ENCODE measurements around the gene SLC22A23. TPM values are rescaled to one million over a fixed set of nuclear protein-coding genes. Genes with fewer than 3 reads are reported as not detected.

SLC22A23 gene
- total and polyA plus RNA-seq, 4 donors = 4.9 to 45.4 (median 19.7) TPM

- Histone ChIP-seq H3K4me1 (ENCODE audit: control insufficient read depth in 4 of 4, insufficient read depth in 4 of 4, low read length in 3 of 4) (peaks cover 0 to 8% (median 4%) of the 10 kb centered on the region in 4 donors), H3K27me3 (ENCODE audit: control insufficient read depth in 4 of 4, insufficient read depth in 4 of 4, low read length in 3 of 4) (no peaks in the 10 kb centered on the region), H3K36me3 (ENCODE audit: control insufficient read depth in 4 of 4, insufficient read depth in 3 of 4, low read depth in 1 of 4, low read length in 3 of 4) (peaks cover 3 to 32% (median 23%) of the 10 kb centered on the region in 4 donors), H3K9ac (ENCODE audit: low read depth in 1 of 2, low read length in 2 of 2) (no peak overlapping the region), H3K27ac (ENCODE audit: low read depth in 1 of 2, low read length in 2 of 2) (no peak overlapping the region), H3K4me3 (ENCODE audit: low read depth in 1 of 3, low read length in 3 of 3) (no peak overlapping the region), H3K9me3 (ENCODE audit: control insufficient read depth in 4 of 4, low read length in 3 of 4) (no peaks in the 10 kb centered on the region)
- 89% methylated on average over 20 of the region's 20 CpGs for WGBS
- no peak for TF ChIP-seq GABPA (IDR thresholded peaks at IDR 0.05 in 1 of 2, conservative IDR thresholded peaks at IDR 0.05 in 1 of 2)
- no peak for TF ChIP-seq RXRA (IDR thresholded peaks at IDR 0.05)
- TF ChIP-seq REST (IDR thresholded peaks at IDR 0.05) = no peak
- TF ChIP-seq NR2F2 (IDR thresholded peaks at IDR 0.05) = no peak
- no peak for TF ChIP-seq YY1 (IDR thresholded peaks at IDR 0.05)
- no peak for TF ChIP-seq MAX (IDR thresholded peaks at IDR 0.05)
- TF ChIP-seq EGR1 (IDR thresholded peaks at IDR 0.05; ENCODE audit: low read depth in 2 of 2) = no peak
- TF ChIP-seq HNF4A (conservative IDR thresholded peaks at IDR 0.05) = no peak
- TF ChIP-seq TAF1 (conservative IDR thresholded peaks at IDR 0.05) = no peak
- TF ChIP-seq FOXA2 (IDR thresholded peaks at IDR 0.05) = no peak
- TF ChIP-seq FOXA1 (IDR thresholded peaks at IDR 0.05) = no peak
- TF ChIP-seq ZBTB33 (IDR thresholded peaks at IDR 0.05) = no peak
- no peak for TF ChIP-seq JUND (IDR thresholded peaks at IDR 0.05)
- DNase-seq (ENCODE audit: low spot score) = no peak
These were observed 180.4 kb downstream of the SLC22A23 start for GRCh38 chr6:3276174-3277167.

GRCh38 chr6:3273707-3274521, 182.9 kb downstream of the SLC22A23 start:
- Histone ChIP-seq H3K9ac (ENCODE audit: low read depth in 1 of 2, low read length in 2 of 2) (no peak overlapping the region), H3K9me3 (ENCODE audit: control insufficient read depth in 4 of 4, low read length in 3 of 4) (no peaks in the 10 kb centered on the region), H3K27me3 (ENCODE audit: control insufficient read depth in 4 of 4, insufficient read depth in 4 of 4, low read length in 3 of 4) (no peaks in the 10 kb centered on the region), H3K36me3 (ENCODE audit: control insufficient read depth in 4 of 4, insufficient read depth in 3 of 4, low read depth in 1 of 4, low read length in 3 of 4) (peaks cover 3 to 48% (median 24%) of the 10 kb centered on the region in 4 donors), H3K4me1 (ENCODE audit: control insufficient read depth in 4 of 4, insufficient read depth in 4 of 4, low read length in 3 of 4) (peaks cover 0 to 8% (median 4%) of the 10 kb centered on the region in 4 donors), H3K27ac (ENCODE audit: low read depth in 1 of 2, low read length in 2 of 2) (no peak overlapping the region), H3K4me3 (ENCODE audit: low read depth in 1 of 3, low read length in 3 of 3) (no peak overlapping the region)
- DNase-seq (ENCODE audit: low spot score) = no peak
- 74% methylated on average over 9 of the region's 9 CpGs for WGBS
- TF ChIP-seq ATF3 (IDR thresholded peaks at IDR 0.05) (no peak), TAF1 (conservative IDR thresholded peaks at IDR 0.05) (no peak), EGR1 (IDR thresholded peaks at IDR 0.05; ENCODE audit: low read depth in 2 of 2) (no peak), RXRA (IDR thresholded peaks at IDR 0.05) (no peak), GABPA (IDR thresholded peaks at IDR 0.05 in 1 of 2, conservative IDR thresholded peaks at IDR 0.05 in 1 of 2) (no peak), ZBTB33 (IDR thresholded peaks at IDR 0.05) (no peak), HNF4G (IDR thresholded peaks at IDR 0.05) (no peak), JUND (IDR thresholded peaks at IDR 0.05) (no peak), FOXA2 (IDR thresholded peaks at IDR 0.05) (no peak), YY1 (IDR thresholded peaks at IDR 0.05) (no peak), MAX (IDR thresholded peaks at IDR 0.05) (no peak), CTCF (IDR thresholded peaks at IDR 0.05; ENCODE audit: low read depth, low read length, missing input control) (no peak), HNF4A (conservative IDR thresholded peaks at IDR 0.05) (no peak), FOXA1 (IDR thresholded peaks at IDR 0.05) (no peak)
